HFFc6 (cell line): ENCODE data around the gene TRDN. TPM values are rescaled to one million over a fixed set of nuclear protein-coding genes. Genes with fewer than 3 reads are reported as not detected.
"Not testable (repeated sequence)": the region's sequence is repeated elsewhere in the genome, so short reads cannot be mapped to it uniquely, and the experiment has no call there.

Experiments used
- DNase-seq: peaks from one replicate; pipeline ENCODE4 v3.0.0-alpha.2; 2018
- H3K27ac Mint-ChIP-seq: 2 replicates; pipeline ENCODE4 v1.8.0; 2020; ENCODE audit warnings: mild to moderate bottlenecking, mixed read lengths
- H3K27me3 Mint-ChIP-seq: 2 replicates; pipeline ENCODE4 v1.8.0; 2021; ENCODE audit warnings: mild to moderate bottlenecking, moderate library complexity, mixed read lengths; ENCODE audit not compliant: insufficient read depth
- H3K36me3 Mint-ChIP-seq: 2 replicates; pipeline ENCODE4 v1.8.0; 2021; ENCODE audit warnings: low read depth, mixed read lengths
- H3K4me1 Mint-ChIP-seq: 2 replicates; pipeline ENCODE4 v1.8.0; 2020; ENCODE audit warnings: low read depth, mixed read lengths
- H3K4me3 Mint-ChIP-seq: 2 replicates; pipeline ENCODE4 v1.8.0; 2020; ENCODE audit warnings: mild to moderate bottlenecking, moderate library complexity, mixed read lengths
- H3K9me3 Mint-ChIP-seq: 2 replicates; pipeline ENCODE4 v1.8.0; 2020; ENCODE audit warnings: mild to moderate bottlenecking, mixed read lengths
- CTCF ChIP-seq: fragments of 200-600 bp; sonication (generic); IDR thresholded peaks from 2 replicates; pipeline ENCODE4 v1.5.0; 2021; ENCODE audit warnings: antibody characterized with exemption, mild to moderate bottlenecking
- total RNA-seq, 6 experiments: library from RNA; stranded (reverse); fragmentation: NEBNext Ultra II Directional; extraction: Animal tissue kit (Norgen Biotek cat#: 25700); gene quantifications; 2 replicates in 1 of 6; 3 replicates in 5 of 6; pipeline ENCODE4 v1.2.3, GENCODE V29; 2021

The TRDN gene
- total RNA-seq, 6 experiments from 2014 or later = not detected

- no peak overlapping the region for H3K27ac Mint-ChIP-seq
- H3K4me1 Mint-ChIP-seq = no peaks in the 10 kb centered on the region
- no peak for TF ChIP-seq CTCF
- no peaks in the 10 kb centered on the region; the same call in 1 of the 2 replicates for H3K27me3 Mint-ChIP-seq
- H3K4me3 Mint-ChIP-seq = no peak overlapping the region
- H3K9me3 Mint-ChIP-seq = peaks cover 61% of the 10 kb centered on the region
- no peak for DNase-seq
- H3K36me3 Mint-ChIP-seq = no peaks in the 10 kb centered on the region
Observed at GRCh38 chr6:123564361-123564760, 72.4 kb downstream of the TRDN start.

GRCh38 chr6:123562677-123563076 is 74.1 kb downstream of the TRDN start:
- Mint-ChIP-seq H3K27me3 (peaks cover 2% of the 10 kb centered on the region), H3K4me3 (no peak overlapping the region), H3K27ac (no peak overlapping the region), H3K36me3 (no peaks in the 10 kb centered on the region; the same call in 1 of the 2 replicates), H3K9me3 (peaks cover 68% of the 10 kb centered on the region), H3K4me1 (no peaks in the 10 kb centered on the region)
- no peak for TF ChIP-seq CTCF
- no peak for DNase-seq

- no peak for TF ChIP-seq CTCF
- peaks cover 70% of the 10 kb centered on the region for H3K9me3 Mint-ChIP-seq
- H3K4me1 Mint-ChIP-seq = no peaks in the 10 kb centered on the region
Observed at GRCh38 chr6:123562264-123562663, 74.5 kb downstream of the TRDN start.

GRCh38 chr6:123559816-123560215 is 76.9 kb downstream of the TRDN start:
- H3K9me3 Mint-ChIP-seq = peaks cover 64% of the 10 kb centered on the region
- not testable (repeated sequence) for H3K4me1 Mint-ChIP-seq, DNase-seq, H3K27ac Mint-ChIP-seq, H3K27me3 Mint-ChIP-seq, H3K36me3 Mint-ChIP-seq, H3K4me3 Mint-ChIP-seq

More at GRCh38 chr6:123562264-123562663, 74.5 kb downstream of the TRDN start:
- Mint-ChIP-seq H3K4me3 (no peak overlapping the region), H3K27me3 (peaks cover 2% of the 10 kb centered on the region), H3K36me3 (no peaks in the 10 kb centered on the region; the same call in 1 of the 2 replicates), H3K27ac (no peak overlapping the region)
- DNase-seq = no peak

GRCh38 chr6:123557474-123557873 is 79.3 kb downstream of the TRDN start:
- Mint-ChIP-seq H3K36me3 (peaks cover 11% of the 10 kb centered on the region; the same call in 1 of the 2 replicates), H3K9me3 (peaks cover 66% of the 10 kb centered on the region)
- not testable (repeated sequence) for H3K27ac Mint-ChIP-seq, H3K4me1 Mint-ChIP-seq, H3K27me3 Mint-ChIP-seq, DNase-seq, H3K4me3 Mint-ChIP-seq

- Mint-ChIP-seq H3K27me3 (no peaks in the 10 kb centered on the region), H3K27ac (no peak overlapping the region), H3K4me3 (no peak overlapping the region), H3K9me3 (peaks cover 33% of the 10 kb centered on the region), H3K36me3 (peaks cover 19% of the 10 kb centered on the region), H3K4me1 (no peaks in the 10 kb centered on the region)
- no peak for DNase-seq
- no peak for TF ChIP-seq CTCF
Observed at GRCh38 chr6:123551939-123552707, 84.6 kb downstream of the TRDN start.
